T-helper 17 cell (primary cell): ENCODE measurements around the gene SCPEP1. TPM values are rescaled to one million over a fixed set of nuclear protein-coding genes. Genes with fewer than 3 reads are reported as not detected.
"Not testable (repeated sequence)": the region's sequence is repeated elsewhere in the genome, so short reads cannot be mapped to it uniquely, and the experiment has no call there.

Experiments used
- ATAC-seq: fragments of 150-1000 bp; cut with Tn5 transposase; 2 replicates; pipeline ENCODE4 v1.10.0; 2021; ENCODE audit warnings: mild to moderate bottlenecking, moderate library complexity
- DNase-seq, 3 donors: peaks; one replicate each; pipeline versions ENCODE4 v3.0.0 to v3.0.0-alpha.2; 2020 to 2021
- H3K9me3 ChIP-seq: one replicate; pipeline ENCODE4 v1.7.0; 2013; ENCODE audit warnings: low read length, mild to moderate bottlenecking; ENCODE audit not compliant: control insufficient read depth, poor library complexity, severe bottlenecking
- H3K27ac Mint-ChIP-seq: one replicate; pipeline ENCODE4 v1.8.0; 2022; ENCODE audit warnings: mild to moderate bottlenecking, moderate library complexity, mixed read lengths
- H3K27me3 Mint-ChIP-seq: one replicate; pipeline ENCODE4 v1.8.0; 2022; ENCODE audit warnings: mixed read lengths
- H3K36me3 Mint-ChIP-seq: one replicate; pipeline ENCODE4 v1.8.0; 2022; ENCODE audit warnings: low read depth, mixed read lengths
- H3K4me1 Mint-ChIP-seq: one replicate; pipeline ENCODE4 v1.8.0; 2022; ENCODE audit warnings: mild to moderate bottlenecking, mixed read lengths
- H3K4me3 Mint-ChIP-seq: one replicate; pipeline ENCODE4 v1.8.0; 2022; ENCODE audit warnings: mild to moderate bottlenecking, moderate library complexity, mixed read lengths
- total RNA-seq, 4 donors: library from RNA in 2 of 4; stranded (reverse) in 2 of 4; gene quantifications; one replicate each; pipeline ENCODE4 v1.2.3 and lab custom pipeline; 2022 to 2026

Gene SCPEP1
- total RNA-seq, 2 donors from 2014 or later, result 17.7 to 21.9 TPM

- no peak for ATAC-seq
- peaks cover 2% of the 10 kb centered on the region for H3K36me3 Mint-ChIP-seq
- H3K27ac Mint-ChIP-seq, result no peak overlapping the region
- H3K4me1 Mint-ChIP-seq, result peaks cover 21% of the 10 kb centered on the region
- H3K27me3 Mint-ChIP-seq, result peaks cover 15% of the 10 kb centered on the region
- H3K9me3 ChIP-seq, result no peaks in the 10 kb centered on the region
- DNase-seq, result no peak
- H3K4me3 Mint-ChIP-seq, result no peak overlapping the region
Measured at GRCh38 chr17:56974055-56974454, 3.9 kb upstream of the SCPEP1 start.

- Mint-ChIP-seq H3K36me3 (peaks cover 2% of the 10 kb centered on the region), H3K27ac (no peak overlapping the region), H3K4me1 (peaks cover 22% of the 10 kb centered on the region), H3K27me3 (peaks cover 15% of the 10 kb centered on the region), H3K4me3 (no peak overlapping the region)
- DNase-seq (no peak), ATAC-seq (no peak)
- H3K9me3 ChIP-seq, result no peaks in the 10 kb centered on the region
Measured at GRCh38 chr17:56975656-56976055, 2.3 kb upstream of the SCPEP1 start.

- ATAC-seq (no peak), DNase-seq (no peak)
- Mint-ChIP-seq H3K36me3 (peaks cover 2% of the 10 kb centered on the region), H3K4me3 (peak overlapping the region; percentile 90), H3K27ac (peak overlapping the region; percentile 82), H3K4me1 (peaks cover 22% of the 10 kb centered on the region), H3K27me3 (peaks cover 14% of the 10 kb centered on the region)
- H3K9me3 ChIP-seq, result no peaks in the 10 kb centered on the region
Measured at GRCh38 chr17:56976941-56977608, 856 bp upstream of the SCPEP1 start.

- Mint-ChIP-seq H3K4me3 (peak overlapping the region; percentile 90), H3K27me3 (peaks cover 10% of the 10 kb centered on the region), H3K27ac (peak overlapping the region; percentile 82), H3K4me1 (peaks cover 22% of the 10 kb centered on the region), H3K36me3 (peaks cover 2% of the 10 kb centered on the region)
- H3K9me3 ChIP-seq, result no peaks in the 10 kb centered on the region
- DNase-seq (no peak), ATAC-seq (peak; percentile 4)
Measured at GRCh38 chr17:56978441-56979090, 635 bp downstream of the SCPEP1 start.

GRCh38 chr17:56979091-56979480, 1.2 kb downstream of the SCPEP1 start:
- H3K4me3 Mint-ChIP-seq, result peak overlapping the region; percentile 90
- peaks cover 2% of the 10 kb centered on the region for H3K36me3 Mint-ChIP-seq
- H3K9me3 ChIP-seq, result no peaks in the 10 kb centered on the region
- DNase-seq (no peak), ATAC-seq (no peak)
- no peak overlapping the region for H3K27ac Mint-ChIP-seq
- peaks cover 10% of the 10 kb centered on the region for H3K27me3 Mint-ChIP-seq
- peaks cover 22% of the 10 kb centered on the region for H3K4me1 Mint-ChIP-seq

GRCh38 chr17:56980526-56980925, 2.6 kb downstream of the SCPEP1 start:
- peak overlapping the region; percentile 78 for H3K27ac Mint-ChIP-seq

GRCh38 chr17:56982312-56982711, 4.4 kb downstream of the SCPEP1 start:
- no peak overlapping the region for H3K27ac Mint-ChIP-seq
- DNase-seq, result no peak
- H3K4me3 Mint-ChIP-seq, result no peak overlapping the region
- H3K27me3 Mint-ChIP-seq, result no peaks in the 10 kb centered on the region
- ATAC-seq, result no peak
- peaks cover 10% of the 10 kb centered on the region for H3K36me3 Mint-ChIP-seq
- peaks cover 12% of the 10 kb centered on the region for H3K4me1 Mint-ChIP-seq
- no peaks in the 10 kb centered on the region for H3K9me3 ChIP-seq

More at GRCh38 chr17:56980526-56980925, 2.6 kb downstream of the SCPEP1 start:
- not testable (repeated sequence) for H3K27me3 Mint-ChIP-seq, DNase-seq, H3K4me3 Mint-ChIP-seq, H3K36me3 Mint-ChIP-seq, H3K9me3 ChIP-seq, ATAC-seq
- peaks cover 21% of the 10 kb centered on the region for H3K4me1 Mint-ChIP-seq

GRCh38 chr17:56983366-56983765, 5.4 kb downstream of the SCPEP1 start:
- no peaks in the 10 kb centered on the region for H3K9me3 ChIP-seq
- DNase-seq (no peak), ATAC-seq (no peak)
- H3K27ac Mint-ChIP-seq, result no peak overlapping the region
- H3K36me3 Mint-ChIP-seq, result peaks cover 11% of the 10 kb centered on the region
- H3K27me3 Mint-ChIP-seq, result no peaks in the 10 kb centered on the region
- no peak overlapping the region for H3K4me3 Mint-ChIP-seq
- H3K4me1 Mint-ChIP-seq, result peaks cover 8% of the 10 kb centered on the region

- H3K4me3 Mint-ChIP-seq, result no peak overlapping the region
- H3K36me3 Mint-ChIP-seq, result peaks cover 13% of the 10 kb centered on the region
- DNase-seq (no peak), ATAC-seq (no peak)
- H3K27ac Mint-ChIP-seq, result no peak overlapping the region
- H3K4me1 Mint-ChIP-seq, result no peaks in the 10 kb centered on the region
- no peaks in the 10 kb centered on the region for H3K9me3 ChIP-seq
- H3K27me3 Mint-ChIP-seq, result no peaks in the 10 kb centered on the region
Measured at GRCh38 chr17:56985371-56986162, 7.6 kb downstream of the SCPEP1 start.

GRCh38 chr17:56987283-56987834, 9.4 kb downstream of the SCPEP1 start:
- Mint-ChIP-seq H3K4me1 (no peaks in the 10 kb centered on the region), H3K36me3 (peaks cover 13% of the 10 kb centered on the region), H3K27ac (no peak overlapping the region), H3K27me3 (no peaks in the 10 kb centered on the region), H3K4me3 (no peak overlapping the region)
- DNase-seq, result no peak
- no peak for ATAC-seq
- H3K9me3 ChIP-seq, result no peaks in the 10 kb centered on the region

- DNase-seq (no peak), ATAC-seq (no peak)
- no peaks in the 10 kb centered on the region for H3K9me3 ChIP-seq
- Mint-ChIP-seq H3K27me3 (no peaks in the 10 kb centered on the region), H3K36me3 (peaks cover 13% of the 10 kb centered on the region), H3K4me1 (no peaks in the 10 kb centered on the region), H3K4me3 (no peak overlapping the region), H3K27ac (no peak overlapping the region)
Measured at GRCh38 chr17:56988901-56989572, 11.1 kb downstream of the SCPEP1 start.

GRCh38 chr17:56992364-56992763, 14.4 kb downstream of the SCPEP1 start:
- ATAC-seq (no peak), DNase-seq (no peak)
- Mint-ChIP-seq H3K27me3 (no peaks in the 10 kb centered on the region), H3K4me3 (no peak overlapping the region), H3K36me3 (peaks cover 2% of the 10 kb centered on the region), H3K4me1 (no peaks in the 10 kb centered on the region), H3K27ac (no peak overlapping the region)
- H3K9me3 ChIP-seq, result no peaks in the 10 kb centered on the region
